HepG2 (cell line): ENCODE data around the gene MED1. TPM values are rescaled to one million over a fixed set of nuclear protein-coding genes. Genes with fewer than 3 reads are reported as not detected.
A peak's percentile ranks its signal among the peaks of the same experiment; 100 is the strongest.

Experiments
- CC2D1A ChIP-seq: sonication (generic); formaldehyde crosslinking; IDR thresholded peaks from 2 replicates; pipeline ENCODE4 v1.8.1; 2023; ENCODE audit warnings: mild to moderate bottlenecking, missing genetic modification reagents
- CREB1 ChIP-seq, 2 experiments: fragments of 450-650 bp in 1 of 2; IDR thresholded peaks; 2 replicates each; pipeline ENCODE4 v1.6.1; 2016 to 2017; ENCODE audit warnings: control low read depth in 1 of 2, mild to moderate bottlenecking in 1 of 2, missing compliant biosample characterization in 1 of 2, missing genetic modification characterization in 1 of 2
- CREB3 ChIP-seq: sonication (generic); formaldehyde crosslinking; IDR thresholded peaks from 2 replicates; pipeline ENCODE4 v1.5.0; 2020; ENCODE audit warnings: missing genetic modification reagents
- E2F1 ChIP-seq: sonication (generic); formaldehyde crosslinking; IDR thresholded peaks from 2 replicates; pipeline ENCODE4 v1.5.0; 2020; ENCODE audit warnings: missing genetic modification reagents
- FOXP4 ChIP-seq: sonication (generic); formaldehyde crosslinking; IDR thresholded peaks from 2 replicates; pipeline ENCODE4 v1.4.0; 2020; ENCODE audit warnings: missing genetic modification reagents
- IRF1 ChIP-seq: sonication (generic); formaldehyde crosslinking; IDR thresholded peaks from 2 replicates; pipeline ENCODE4 v1.4.0; 2020; ENCODE audit warnings: low read depth, mild to moderate bottlenecking, missing genetic modification reagents
- KLF9 ChIP-seq: IDR thresholded peaks from 2 replicates; pipeline ENCODE4 v1.6.1; 2016; ENCODE audit warnings: low read depth
- MTA1 ChIP-seq: sonication (generic); formaldehyde crosslinking; IDR thresholded peaks from 2 replicates; pipeline ENCODE4 v1.4.0; 2020; ENCODE audit warnings: missing genetic modification reagents, mild to moderate bottlenecking, borderline replicate concordance
- PHF8 ChIP-seq: sonication (generic); formaldehyde crosslinking; IDR thresholded peaks from 2 replicates; pipeline ENCODE4 v1.5.0; 2020; ENCODE audit warnings: missing genetic modification reagents
- SOX13 ChIP-seq, 3 experiments: fragments of 450-650 bp in 1 of 3; sonication (generic) in 1 of 3; formaldehyde crosslinking in 1 of 3; IDR thresholded peaks in 2 of 3; conservative IDR thresholded peaks in 1 of 3; 2 replicates each; pipeline versions ENCODE4 v1.5.0 to v1.6.1; 2016 to 2020; ENCODE audit warnings: antibody characterized with exemption in 1 of 3, mild to moderate bottlenecking in 1 of 3, missing compliant biosample characterization in 1 of 3, missing genetic modification reagents in 1 of 3, moderate library complexity in 1 of 3
- SRSF1 ChIP-seq: fragments of 200-400 bp; formaldehyde crosslinking; optimal IDR thresholded peaks from 2 replicates; pipeline ENCODE3; 2017; ENCODE audit warnings: mild to moderate bottlenecking, low read depth, low read length, moderate library complexity
- SRSF4 ChIP-seq: fragments of 200-400 bp; formaldehyde crosslinking; IDR thresholded peaks from one replicate; pipeline ENCODE4 v1.6.1; 2018; ENCODE audit warnings: mild to moderate bottlenecking, low read depth, low read length, moderate library complexity; ENCODE audit not compliant: poor library complexity, severe bottlenecking
- TAF1 ChIP-seq: sonication (generic); formaldehyde crosslinking; IDR thresholded peaks from 2 replicates; pipeline ENCODE4 v1.4.0; 2020; ENCODE audit warnings: missing genetic modification reagents
- ZNF441 ChIP-seq: sonication (generic); formaldehyde crosslinking; IDR thresholded peaks from 2 replicates; pipeline ENCODE4 v1.7.0; 2021; ENCODE audit warnings: missing genetic modification reagents, borderline replicate concordance
- ZNF496 ChIP-seq: sonication (generic); formaldehyde crosslinking; IDR thresholded peaks from 2 replicates; pipeline ENCODE4 v1.8.1; 2023; ENCODE audit warnings: mild to moderate bottlenecking, moderate library complexity, missing genetic modification reagents; ENCODE audit not compliant: insufficient replicate concordance
- ZNF549 ChIP-seq: sonication (generic); formaldehyde crosslinking; IDR thresholded peaks from 2 replicates; pipeline ENCODE4 v1.5.0; 2020; ENCODE audit warnings: missing genetic modification reagents
- ZNF883 ChIP-seq: sonication (generic); formaldehyde crosslinking; IDR thresholded peaks from 2 replicates; pipeline ENCODE4 v1.5.1; 2020; ENCODE audit warnings: mild to moderate bottlenecking, missing genetic modification reagents; ENCODE audit errors: not compliant biosample characterization
- polyA plus RNA-seq, 8 experiments: library from polyadenylated mRNA; depleted of rRNA in 3 of 8; stranded (reverse) in 7 of 8; unstranded in 1 of 8; fragments of >200 nt; fragmentation: Illumina TruSeq in 4 of 8; extraction: Trizol in 4 of 8; gene quantifications; 2 replicates each; pipeline versions ENCODE4 v1.2.1 to v1.2.3, GENCODE V29; 2011 to 2016; ENCODE audit warnings: low read depth in 4 of 8, missing spikeins in 1 of 8, mixed read lengths in 1 of 8; ENCODE audit not compliant: insufficient read depth in 1 of 8
- total RNA-seq, 5 experiments: library from RNA; depleted of rRNA; stranded (reverse); fragments of >200 nt; fragmentation: Illumina TruSeq; extraction: Trizol; gene quantifications; 2 replicates each; pipeline ENCODE4 v1.2.3, GENCODE V29; 2016; ENCODE audit warnings: low read depth in 1 of 5

Gene MED1
- total and polyA plus RNA-seq, 2 of the 13 experiments (the other 11 are each of a cell fraction or from before 2014, with no cell fraction given): 37.5 to 40.1 TPM

GRCh38 chr17:39402244-39402889 lies 48.7 kb downstream of the MED1 start (continued):
- TF ChIP-seq CC2D1A: no peak
- TF ChIP-seq ZNF549 (CRISPR knock-in tag): no peak
- TF ChIP-seq ZNF441: no peak
- TF ChIP-seq SRSF1: no peak
- TF ChIP-seq E2F1 (CRISPR knock-in tag): peak; percentile 68; the same call in 1 of the 2 replicates
- TF ChIP-seq KLF9 (CRISPR knock-in tag): peak; percentile 97; the same call in 1 of the 2 replicates
- peak; percentile 42; the same call in 1 of the 2 replicates for TF ChIP-seq PHF8 (CRISPR knock-in tag)
- no peak for TF ChIP-seq SOX13 (IDR thresholded peaks at IDR 0.05)
- TF ChIP-seq SOX13 (CRISPR knock-in tag; conservative IDR thresholded peaks at IDR 0.05 in 1 of 2, IDR thresholded peaks at IDR 0.05 in 1 of 2): 0 out of 4 replicates have a peak, but pooled peaks of 1 of the 2 experiments have one; percentile 23
- TF ChIP-seq TAF1 (CRISPR knock-in tag): no peak
- no peak for TF ChIP-seq CREB3
- TF ChIP-seq FOXP4 (CRISPR knock-in tag): peak; percentile 22; the same call in 1 of the 2 replicates
- no peak for TF ChIP-seq IRF1 (CRISPR knock-in tag)
- TF ChIP-seq MTA1 (CRISPR knock-in tag): no peak
- TF ChIP-seq ZNF496 (CRISPR knock-in tag): no peak
- TF ChIP-seq CREB1 (IDR thresholded peaks at IDR 0.05): peak; percentile 98
- peak; percentile 97 for TF ChIP-seq CREB1 (CRISPR knock-in tag; IDR thresholded peaks at IDR 0.05)
- no peak for TF ChIP-seq ZNF883 (CRISPR knock-in tag)
- no peak for TF ChIP-seq SRSF4
